Mesenteric fat pad (tissue), 1 donor: ENCODE data around the gene COL18A1. TPM values are rescaled to one million over a fixed set of nuclear protein-coding genes. Genes with fewer than 3 reads are reported as not detected.
"Not testable (repeated sequence)": the region's sequence is repeated elsewhere in the genome, so short reads cannot be mapped to it uniquely, and the experiment has no call there.

ENCODE experiments used
- DNase-seq: peaks from one replicate; pipeline ENCODE4 v3.0.0-alpha.2; 2020; ENCODE audit warnings: low spot score
- total RNA-seq: library from RNA; stranded (reverse); fragmentation: NEBNext Ultra II Directional; extraction: Animal tissue kit (Norgen Biotek cat#: 25700); gene quantifications from one replicate; pipeline ENCODE4 v1.2.1, GENCODE V29; 2021
- donor health status: DM: yes; HTN: yes; CAD: no.

Gene COL18A1
- total RNA-seq, 1 donor from 2014 or later, result 79.8 TPM

DNA sequence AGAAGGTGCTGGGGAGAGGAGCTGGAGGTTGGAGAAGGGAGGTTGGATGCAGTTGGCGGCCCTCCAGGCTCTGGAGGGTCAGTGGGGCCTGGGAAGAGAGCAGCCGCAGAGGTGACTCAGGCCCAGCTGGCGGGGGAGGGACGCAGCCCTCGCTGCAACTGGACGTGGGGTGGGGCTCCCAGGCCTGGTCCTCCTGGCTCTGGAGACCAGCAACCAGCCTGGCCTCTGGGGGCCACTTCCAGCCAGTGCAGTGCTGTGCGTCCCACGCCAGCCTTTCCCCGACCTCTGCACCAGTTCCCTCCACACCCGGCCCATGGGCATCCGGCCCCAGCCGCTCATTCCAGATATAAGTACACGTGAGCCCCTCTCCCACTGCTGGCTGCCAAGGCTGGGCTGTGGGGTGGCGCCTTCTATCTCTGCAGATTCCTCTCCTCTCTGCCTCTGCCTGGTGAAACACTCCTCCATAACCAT is 38.0 kb upstream of the COL18A1 start:
- no peak for DNase-seq

DNA sequence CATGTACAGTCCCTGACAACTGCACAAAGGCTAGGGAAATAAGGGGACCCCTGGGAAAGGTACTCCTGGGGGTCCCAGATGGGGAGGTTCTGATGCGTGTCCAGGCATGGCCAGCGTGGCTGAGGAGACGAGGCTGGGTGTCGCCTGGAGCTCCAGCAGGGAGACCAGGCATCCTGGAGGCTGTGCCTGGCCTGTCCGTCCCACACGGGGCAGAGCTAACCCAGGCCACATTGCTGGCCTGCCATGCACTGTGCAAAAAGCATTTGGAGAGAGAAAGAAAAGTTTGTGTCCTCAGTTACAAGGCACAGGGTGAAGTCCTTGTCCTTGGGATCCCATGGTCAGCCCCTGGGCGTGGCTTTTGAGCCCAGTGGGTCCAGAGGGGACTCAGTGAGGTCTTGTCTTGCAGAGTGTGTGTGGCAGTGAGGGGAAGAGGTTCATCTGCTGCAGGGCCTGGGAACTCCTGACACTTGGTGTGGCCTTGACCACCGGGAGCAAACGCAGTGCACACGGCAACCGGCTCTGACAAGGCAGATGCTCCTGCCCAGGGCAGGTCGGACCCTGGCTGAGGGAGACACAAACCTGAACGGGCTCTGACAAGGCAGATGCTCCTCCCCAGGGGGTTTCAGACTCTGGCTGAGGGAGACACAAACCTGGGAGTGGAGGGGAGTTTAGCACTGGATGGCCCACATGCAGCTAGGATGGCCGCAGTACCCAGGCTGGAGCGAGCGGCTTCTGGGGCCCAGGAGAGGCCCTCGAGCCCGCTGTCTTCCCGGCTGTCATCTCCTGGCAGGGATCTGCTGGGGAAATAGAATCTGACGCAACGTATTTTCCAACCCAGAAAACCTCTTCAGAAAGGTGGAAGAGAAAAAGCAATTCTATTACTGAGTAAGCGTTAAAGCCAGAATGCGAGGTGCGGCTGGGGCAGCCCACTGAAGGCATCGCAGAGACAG is 37.3 kb upstream of the COL18A1 start:
- no peak for DNase-seq

DNA sequence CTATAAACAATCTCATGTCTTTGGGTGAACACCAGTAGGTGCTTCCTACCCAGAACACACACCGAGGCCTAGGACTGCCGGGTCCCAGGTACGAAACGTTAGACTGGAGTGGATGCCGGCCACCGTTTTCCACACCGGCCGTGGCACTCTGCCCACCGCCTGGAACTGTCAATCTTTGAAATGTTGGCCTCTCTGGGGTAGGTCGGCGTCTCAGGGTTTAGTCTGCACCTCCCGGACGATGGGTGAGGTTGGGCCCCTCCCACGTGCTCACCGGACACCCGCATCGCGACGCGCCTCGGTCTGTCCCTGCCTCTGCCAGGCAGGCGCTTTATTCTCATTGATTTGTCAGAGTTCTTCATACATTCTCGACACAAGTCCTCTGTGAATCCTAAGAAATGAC is 35.9 kb upstream of the COL18A1 start:
- not testable (repeated sequence) for DNase-seq

GRCh38 chr21:45370575-45370974 is 34.4 kb upstream of the COL18A1 start:
- no peak for DNase-seq

- DNase-seq, result no peak
These were observed 33.9 kb upstream of the COL18A1 start for GRCh38 chr21:45371081-45371480.

- DNase-seq, result no peak
These were observed 33.3 kb upstream of the COL18A1 start for GRCh38 chr21:45371655-45372054.

- DNase-seq, result no peak
These were observed 32.1 kb upstream of the COL18A1 start for GRCh38 chr21:45372732-45373355.

DNA sequence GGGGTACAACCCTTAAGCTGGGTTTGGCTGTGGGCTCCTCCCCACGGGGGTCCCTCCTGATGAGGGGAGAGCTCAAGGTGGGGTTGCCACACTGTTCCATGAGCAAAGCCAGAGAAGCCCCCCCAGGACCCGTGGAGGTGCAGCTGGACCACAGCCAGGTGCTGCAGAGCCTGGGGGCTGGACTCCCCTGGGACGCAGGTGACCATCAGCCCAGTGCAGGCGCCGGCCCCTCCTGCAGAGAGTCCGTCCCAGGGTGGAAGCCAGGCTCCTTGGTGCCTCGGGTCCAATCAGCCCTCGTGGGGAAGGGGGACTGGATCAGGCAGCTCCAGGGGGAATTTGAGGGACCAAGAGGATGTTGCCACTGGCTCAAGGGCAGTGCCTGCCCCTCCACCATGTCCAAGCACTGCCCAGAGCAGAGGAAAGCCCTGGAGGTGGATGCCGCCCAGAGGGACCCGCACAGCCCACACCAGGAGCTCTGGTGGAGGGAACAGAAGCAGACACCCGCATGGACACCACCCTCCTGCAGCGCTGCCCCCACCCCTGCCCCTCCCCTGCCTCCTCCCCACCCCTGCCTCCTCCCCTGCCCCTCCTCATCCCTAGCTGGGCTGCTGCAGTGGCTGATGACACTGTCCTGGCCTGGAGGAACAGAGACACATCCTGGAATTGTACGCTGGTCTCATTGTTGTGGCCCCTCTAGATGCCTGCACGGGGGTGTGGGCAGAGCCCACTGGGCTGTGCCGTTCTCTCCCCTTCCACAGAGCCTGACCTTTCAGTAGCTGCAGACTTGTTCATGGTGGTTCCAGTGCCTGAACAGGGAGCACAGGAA is 30.8 kb upstream of the COL18A1 start:
- no peak for DNase-seq

- peak; percentile 75 for DNase-seq
These were observed 30.0 kb upstream of the COL18A1 start for GRCh38 chr21:45374826-45375455.

DNA sequence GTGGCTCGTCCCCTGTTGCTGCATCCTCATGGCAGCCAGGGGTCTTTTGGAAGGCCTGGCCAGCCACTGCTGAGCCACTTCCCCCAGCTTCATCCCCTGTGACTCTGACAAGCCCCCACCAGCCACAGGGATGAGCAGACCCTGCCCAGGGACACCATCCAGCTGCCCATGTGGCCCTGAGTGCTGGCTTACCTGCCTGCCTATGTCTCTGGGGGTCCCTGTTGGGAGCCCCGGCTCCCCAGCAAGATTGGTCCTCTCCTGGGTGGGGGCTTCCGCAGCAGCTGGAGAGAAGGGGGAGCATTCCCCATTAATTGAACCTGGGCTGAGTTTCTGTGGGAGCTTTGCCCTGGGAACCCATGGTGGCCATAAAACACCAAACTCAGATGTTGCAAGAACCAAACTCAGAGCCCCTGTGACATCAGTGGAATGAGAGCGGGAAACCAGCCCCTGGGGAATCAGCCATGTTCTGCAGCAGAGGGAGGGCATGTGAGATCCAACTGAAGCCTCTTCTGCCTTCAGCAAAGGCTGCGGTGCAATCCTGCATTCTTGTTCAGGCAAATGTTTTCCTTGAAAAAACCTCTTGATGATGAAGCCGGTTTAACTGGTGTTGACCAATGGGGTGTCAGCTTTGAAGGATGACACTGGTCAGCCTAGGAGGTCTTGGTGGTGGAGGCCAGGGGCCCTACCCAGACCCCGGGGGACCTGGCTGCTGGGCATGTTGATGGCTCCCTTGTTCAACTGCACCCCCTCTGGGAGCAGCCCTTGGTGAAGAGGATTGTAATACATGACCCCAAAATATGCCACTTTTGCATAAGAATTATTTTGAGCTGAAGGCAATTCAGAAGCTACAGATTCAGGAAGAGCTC is 28.3 kb upstream of the COL18A1 start:
- DNase-seq, result peak; percentile 84

DNA sequence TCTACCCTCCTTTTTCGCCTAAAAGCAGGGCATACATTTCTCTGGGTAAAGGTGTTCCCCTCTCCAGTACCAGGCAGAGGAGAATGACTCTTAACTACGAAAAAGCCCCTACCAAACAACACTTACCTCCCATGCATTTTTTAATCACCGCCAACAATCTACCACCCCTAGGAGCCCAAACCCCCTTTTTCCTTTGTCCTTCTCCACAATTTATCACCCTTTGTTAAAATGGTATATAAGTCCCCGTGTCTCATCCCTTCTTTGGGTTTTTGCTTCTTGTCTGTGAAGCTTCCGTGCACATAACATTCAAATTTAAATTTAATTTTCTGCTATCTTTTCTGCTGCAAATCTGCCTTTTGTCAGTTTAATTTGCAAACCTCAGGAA is 27.6 kb upstream of the COL18A1 start:
- DNase-seq, result no peak

DNA sequence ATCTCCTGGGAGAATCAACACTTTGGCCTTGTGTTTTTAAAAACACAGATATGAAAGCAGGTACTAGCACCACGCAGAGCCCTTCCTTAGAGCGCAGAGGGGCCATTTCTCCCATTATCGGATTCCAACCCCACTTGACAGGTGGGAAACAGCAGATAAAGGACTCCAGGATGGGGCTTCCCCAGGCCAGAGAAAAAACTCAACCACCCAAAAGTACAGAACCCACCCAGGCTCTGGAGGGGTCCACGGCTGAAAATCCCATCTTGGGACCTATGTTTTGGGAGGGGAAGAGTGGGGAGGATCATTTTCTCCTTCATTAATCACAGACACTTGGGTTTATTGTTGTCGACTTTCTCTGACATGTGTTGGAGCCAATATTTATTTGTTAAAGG is 27.1 kb upstream of the COL18A1 start:
- peak; percentile 75 for DNase-seq

GRCh38 chr21:45378258-45378966 is 26.6 kb upstream of the COL18A1 start:
- DNase-seq, result peak; percentile 55

GRCh38 chr21:45379171-45379900 is 25.6 kb upstream of the COL18A1 start:
- DNase-seq, result peak; percentile 69

DNA sequence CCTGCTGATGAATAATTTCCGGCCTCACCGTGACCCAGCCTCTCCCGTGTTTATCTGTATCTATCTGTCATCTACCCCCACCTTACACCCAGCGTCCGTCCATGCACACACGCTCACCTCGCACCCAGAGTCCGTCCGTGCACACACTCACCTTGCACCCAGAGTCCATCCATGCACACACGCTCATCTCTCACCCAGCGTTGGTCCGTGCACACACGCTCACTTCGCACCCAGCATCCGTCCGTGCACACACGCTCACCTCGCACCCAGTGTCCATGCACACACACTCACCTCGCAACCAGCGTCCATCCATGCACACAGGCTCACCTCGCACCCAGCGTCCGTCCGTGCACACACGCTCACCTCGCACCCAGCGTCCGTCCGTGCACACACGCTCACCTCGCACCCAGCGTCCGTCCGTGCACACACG is 25.0 kb upstream of the COL18A1 start:
- DNase-seq, result no peak

- DNase-seq, result peak; percentile 64
These were observed 24.4 kb upstream of the COL18A1 start for GRCh38 chr21:45380566-45380965.

DNA sequence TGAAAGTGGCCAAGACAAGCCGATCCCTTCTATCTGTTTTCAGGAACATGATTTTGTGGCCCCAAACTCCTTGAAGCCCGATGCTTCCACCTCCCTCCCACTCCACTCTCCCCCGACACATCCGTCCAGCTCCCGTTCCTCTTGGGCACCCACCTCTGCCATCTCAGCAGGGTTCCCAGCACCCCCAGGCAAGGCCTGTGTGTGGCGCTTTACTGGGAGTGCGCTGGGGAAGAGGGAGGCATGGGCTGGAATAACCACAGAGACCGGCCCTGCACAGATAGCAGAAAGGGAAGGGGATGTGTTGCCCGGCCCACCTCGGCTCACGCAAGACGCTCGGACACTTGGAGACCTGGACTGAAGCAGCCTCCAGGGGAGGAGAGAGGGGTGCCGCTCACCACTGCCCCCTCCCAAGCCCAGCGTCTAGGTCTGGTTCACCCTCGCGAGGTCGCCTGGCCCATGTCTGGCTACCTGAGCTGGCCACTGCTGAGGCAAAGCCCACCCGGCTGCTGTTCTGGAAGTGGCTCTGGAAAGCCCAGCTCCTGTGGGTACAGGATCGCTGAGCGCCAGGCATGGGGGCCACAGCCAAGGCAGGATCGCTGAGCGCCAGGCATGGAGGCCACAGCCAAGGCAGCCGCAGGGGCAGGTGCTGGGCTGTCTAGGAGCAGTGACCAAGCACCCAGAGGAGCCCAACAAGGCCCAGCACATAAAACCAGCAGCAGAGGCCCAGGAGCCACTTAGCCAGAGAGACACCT is 23.8 kb upstream of the COL18A1 start:
- peak; percentile 86 for DNase-seq
